Eye (tissue), 1 donor: Measurements from ENCODE around the gene HNRNPA2B1.

Experiments used
- DNase-seq: peaks from one replicate; pipeline ENCODE4 v3.0.0-alpha.2; 2015

Gene HNRNPA2B1

GRCh38 chr7:26144184-26145080 lies 56.1 kb downstream of the HNRNPA2B1 start:
- DNase-seq = no peak

GRCh38 chr7:26143298-26144048 lies 57.1 kb downstream of the HNRNPA2B1 start:
- DNase-seq = no peak

GRCh38 chr7:26141077-26141476 lies 59.5 kb downstream of the HNRNPA2B1 start:
- no peak for DNase-seq

GRCh38 chr7:26140380-26140779 lies 60.2 kb downstream of the HNRNPA2B1 start:
- DNase-seq = no peak
